GM13977 (cell line): ENCODE data around the gene RASGEF1B.

ENCODE experiments used
- DNase-seq: peaks from one replicate; pipeline ENCODE4 v3.0.0; 2012; ENCODE audit warnings: low spot score
- in situ Hi-C: fragments of 300-500 bp; cut with MboI; formaldehyde crosslinking; loops from one replicate; pipeline ENCODE4 v1.12.0; 2022; ENCODE audit warnings: low sequenced_read_pairs, low pct_unique_long_range_greater_than_20kb, mixed read lengths, inconsistent platforms; ENCODE audit not compliant: unreplicated experiment
- TF ChIP-seq, protein P1 (sequence below): IDR thresholded peaks from 2 replicates; pipeline ENCODE4 v1.5.1; 2012; ENCODE audit warnings: mild to moderate bottlenecking, control low read depth; ENCODE audit not compliant: insufficient read depth; ENCODE audit errors: extremely low read depth, missing control alignments

Gene RASGEF1B

DNA sequence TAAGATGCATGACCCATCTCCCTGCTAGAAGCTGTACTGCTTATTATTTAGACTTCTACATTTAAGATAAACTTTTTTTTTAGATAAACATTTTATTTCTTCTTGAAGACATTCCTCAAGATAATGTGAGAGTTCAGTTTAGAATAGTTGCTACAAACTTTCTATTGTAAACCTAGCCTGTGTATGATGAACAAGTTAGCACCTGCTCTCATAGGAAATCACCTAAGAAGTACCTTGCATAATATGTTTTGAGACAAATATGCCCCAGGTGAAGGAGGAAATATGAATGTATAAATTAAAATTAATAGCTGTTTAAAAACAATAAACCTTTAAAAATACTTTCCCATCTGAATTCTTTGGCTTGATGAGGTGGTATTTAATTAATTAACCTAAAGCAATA, 35.6 kb downstream of the RASGEF1B start:
- in situ Hi-C loops = no loop called here
- DNase-seq = no peak
- TF ChIP-seq, protein P1, sequence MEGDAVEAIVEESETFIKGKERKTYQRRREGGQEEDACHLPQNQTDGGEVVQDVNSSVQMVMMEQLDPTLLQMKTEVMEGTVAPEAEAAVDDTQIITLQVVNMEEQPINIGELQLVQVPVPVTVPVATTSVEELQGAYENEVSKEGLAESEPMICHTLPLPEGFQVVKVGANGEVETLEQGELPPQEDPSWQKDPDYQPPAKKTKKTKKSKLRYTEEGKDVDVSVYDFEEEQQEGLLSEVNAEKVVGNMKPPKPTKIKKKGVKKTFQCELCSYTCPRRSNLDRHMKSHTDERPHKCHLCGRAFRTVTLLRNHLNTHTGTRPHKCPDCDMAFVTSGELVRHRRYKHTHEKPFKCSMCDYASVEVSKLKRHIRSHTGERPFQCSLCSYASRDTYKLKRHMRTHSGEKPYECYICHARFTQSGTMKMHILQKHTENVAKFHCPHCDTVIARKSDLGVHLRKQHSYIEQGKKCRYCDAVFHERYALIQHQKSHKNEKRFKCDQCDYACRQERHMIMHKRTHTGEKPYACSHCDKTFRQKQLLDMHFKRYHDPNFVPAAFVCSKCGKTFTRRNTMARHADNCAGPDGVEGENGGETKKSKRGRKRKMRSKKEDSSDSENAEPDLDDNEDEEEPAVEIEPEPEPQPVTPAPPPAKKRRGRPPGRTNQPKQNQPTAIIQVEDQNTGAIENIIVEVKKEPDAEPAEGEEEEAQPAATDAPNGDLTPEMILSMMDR = no peak

DNA sequence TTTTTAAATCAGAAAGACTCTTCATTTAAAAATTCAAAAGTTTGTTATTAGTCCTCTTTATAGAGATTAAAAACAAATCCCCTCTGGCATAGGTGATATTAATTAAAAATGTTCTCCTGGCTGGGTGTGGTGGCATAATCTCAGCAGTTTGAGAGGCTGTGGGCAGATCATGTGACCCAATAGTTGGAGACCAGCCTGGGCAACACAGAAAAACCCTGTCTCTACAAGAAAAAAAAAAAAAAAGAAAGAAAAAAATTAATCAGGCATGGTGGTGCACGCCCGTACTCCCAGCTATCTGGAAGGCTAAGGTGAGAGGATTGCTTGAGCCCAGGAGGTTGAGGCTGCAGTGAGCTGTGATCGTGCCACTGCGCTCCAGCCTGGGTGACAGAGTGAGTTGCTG, 38.9 kb downstream of the RASGEF1B start:
- DNase-seq = no peak
- TF ChIP-seq, protein P1 = no peak
- in situ Hi-C loops = no loop called here

DNA sequence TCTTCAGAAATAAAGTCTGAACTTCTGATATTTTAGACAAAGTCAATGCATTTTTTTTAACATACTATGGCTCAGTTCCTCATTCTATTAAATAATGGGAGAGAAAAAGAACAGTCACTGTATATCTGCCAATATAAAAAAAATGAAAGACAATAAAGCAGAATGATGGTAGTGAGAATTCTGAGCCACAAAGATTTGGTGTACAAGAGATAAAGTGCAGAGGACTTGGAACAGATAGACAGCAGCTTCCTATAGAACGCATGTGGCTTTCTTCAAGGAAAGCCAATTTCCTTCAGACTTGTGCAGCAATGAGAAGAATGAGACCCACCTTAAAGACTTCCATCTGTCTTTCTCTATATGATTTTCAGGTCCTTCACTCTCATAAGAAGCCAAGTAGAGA, 39.7 kb downstream of the RASGEF1B start:
- in situ Hi-C loops = no loop called here
- TF ChIP-seq, protein P1 = no peak
- no peak for DNase-seq

DNA sequence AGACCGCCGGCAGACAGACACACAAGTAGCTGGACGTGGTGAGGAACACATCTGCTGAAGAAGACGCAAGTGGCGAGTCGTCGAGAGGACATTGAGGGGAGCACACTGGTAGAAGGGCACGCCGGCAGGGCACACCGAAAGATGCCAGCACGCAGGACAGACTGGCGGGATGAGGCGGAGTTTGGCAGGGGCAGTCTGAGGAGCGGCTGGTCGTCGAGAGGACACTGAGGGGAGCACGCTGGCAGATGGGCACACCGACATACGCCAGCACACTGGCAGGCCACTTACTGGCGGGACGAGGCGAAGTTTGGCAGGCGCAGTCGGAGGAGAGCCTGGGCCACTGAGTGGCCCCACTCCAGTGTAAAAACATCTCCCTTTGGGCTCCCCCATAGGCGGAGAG, 42.1 kb downstream of the RASGEF1B start:
- in situ Hi-C loops = no loop called here
- TF ChIP-seq, protein P1 = no peak
- DNase-seq = no peak

DNA sequence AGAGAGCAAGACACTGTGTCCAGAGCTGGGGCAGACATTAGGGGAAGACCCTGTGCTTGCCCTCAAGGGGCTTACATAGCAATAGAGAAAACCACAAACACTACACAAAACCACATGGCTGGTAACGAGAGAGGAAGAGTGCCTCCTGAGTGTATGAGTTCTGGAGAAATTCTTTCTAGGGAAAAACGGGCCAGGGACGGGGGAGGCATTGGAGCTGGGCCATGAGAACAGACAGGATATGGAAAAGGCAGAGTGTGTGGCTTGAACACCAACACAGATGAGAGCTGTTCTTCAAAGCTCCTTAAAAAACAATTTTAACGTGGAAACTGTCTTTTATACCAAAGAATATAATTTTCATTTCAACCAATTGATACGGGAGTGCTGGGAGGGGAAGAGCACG, 42.7 kb downstream of the RASGEF1B start:
- no peak for DNase-seq
- TF ChIP-seq, protein P1 = no peak
- in situ Hi-C loops = no loop called here

DNA sequence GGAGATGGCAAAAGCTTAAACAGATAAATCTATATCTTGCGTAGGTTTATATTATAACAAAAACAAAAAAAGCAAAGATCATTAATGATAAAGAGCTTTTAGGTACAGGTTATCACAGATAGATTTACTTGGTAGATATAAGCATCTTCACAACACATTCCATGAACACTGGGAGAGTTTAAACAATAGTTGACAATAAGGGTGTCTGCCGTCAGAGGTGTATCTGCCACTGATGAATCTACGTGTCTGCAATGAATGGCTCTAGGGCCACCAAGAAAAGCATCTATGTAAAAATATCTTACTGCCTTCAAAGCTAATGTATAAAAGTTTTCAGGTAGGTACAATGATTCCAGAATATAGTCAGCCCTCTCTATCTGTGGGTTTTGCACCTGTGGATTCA, 43.7 kb downstream of the RASGEF1B start:
- TF ChIP-seq, protein P1 = no peak
- in situ Hi-C loops = no loop called here
- DNase-seq = no peak

DNA sequence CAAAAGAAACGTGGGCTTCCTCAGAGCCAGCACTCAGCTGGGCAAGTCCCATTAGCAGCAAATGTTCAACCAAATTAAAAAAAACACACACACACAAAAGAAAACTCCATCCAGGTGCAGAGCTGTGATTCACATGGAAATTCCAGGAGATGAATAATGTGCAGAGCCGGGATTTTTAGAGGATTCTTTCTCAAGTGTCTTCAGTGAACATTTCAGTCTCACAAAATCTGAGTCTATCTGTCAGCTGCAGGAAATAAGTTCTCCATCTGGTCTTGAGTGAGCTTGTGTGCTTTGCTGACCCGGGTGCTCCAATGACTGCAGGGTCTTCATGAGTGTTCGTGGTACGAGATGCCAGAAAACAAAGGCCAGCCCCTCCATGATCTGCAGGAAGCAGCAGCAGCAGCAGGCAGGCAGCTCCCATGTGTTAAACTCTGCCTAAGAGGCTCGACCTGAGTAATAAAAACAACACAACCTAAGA, 44.3 kb downstream of the RASGEF1B start:
- in situ Hi-C loops = no loop called here
- no peak for DNase-seq
- TF ChIP-seq, protein P1 = no peak
